ENCODE results near the gene GABBR2.

GRCh38 chr9:98374385-98375051 lies 334.2 kb downstream of the GABBR2 start:
- TF ChIP-seq, protein P1, sequence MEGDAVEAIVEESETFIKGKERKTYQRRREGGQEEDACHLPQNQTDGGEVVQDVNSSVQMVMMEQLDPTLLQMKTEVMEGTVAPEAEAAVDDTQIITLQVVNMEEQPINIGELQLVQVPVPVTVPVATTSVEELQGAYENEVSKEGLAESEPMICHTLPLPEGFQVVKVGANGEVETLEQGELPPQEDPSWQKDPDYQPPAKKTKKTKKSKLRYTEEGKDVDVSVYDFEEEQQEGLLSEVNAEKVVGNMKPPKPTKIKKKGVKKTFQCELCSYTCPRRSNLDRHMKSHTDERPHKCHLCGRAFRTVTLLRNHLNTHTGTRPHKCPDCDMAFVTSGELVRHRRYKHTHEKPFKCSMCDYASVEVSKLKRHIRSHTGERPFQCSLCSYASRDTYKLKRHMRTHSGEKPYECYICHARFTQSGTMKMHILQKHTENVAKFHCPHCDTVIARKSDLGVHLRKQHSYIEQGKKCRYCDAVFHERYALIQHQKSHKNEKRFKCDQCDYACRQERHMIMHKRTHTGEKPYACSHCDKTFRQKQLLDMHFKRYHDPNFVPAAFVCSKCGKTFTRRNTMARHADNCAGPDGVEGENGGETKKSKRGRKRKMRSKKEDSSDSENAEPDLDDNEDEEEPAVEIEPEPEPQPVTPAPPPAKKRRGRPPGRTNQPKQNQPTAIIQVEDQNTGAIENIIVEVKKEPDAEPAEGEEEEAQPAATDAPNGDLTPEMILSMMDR (conservative IDR thresholded peaks at IDR 0.05; ENCODE audit: low read depth in 2 of 2): no peak
- TF ChIP-seq POLR2AphosphoS5 (IDR thresholded peaks at IDR 0.05; ENCODE audit: low read depth): no peak
- TF ChIP-seq EZH2phosphoT487 (IDR thresholded peaks at IDR 0.05; ENCODE audit: unreplicated experiment): no peak
- no peak for TF ChIP-seq EZH2 (IDR thresholded peaks at IDR 0.05; ENCODE audit: low read depth, unreplicated experiment)
- no peak for TF ChIP-seq NANOG (IDR thresholded peaks at IDR 0.05; ENCODE audit: borderline replicate concordance)
- TF ChIP-seq STAT1 (IDR thresholded peaks at IDR 0.05; ENCODE audit: unreplicated experiment): no peak
- no peak for TF ChIP-seq JUNB (IDR thresholded peaks at IDR 0.05; ENCODE audit: unreplicated experiment)
- TF ChIP-seq, protein P2, sequence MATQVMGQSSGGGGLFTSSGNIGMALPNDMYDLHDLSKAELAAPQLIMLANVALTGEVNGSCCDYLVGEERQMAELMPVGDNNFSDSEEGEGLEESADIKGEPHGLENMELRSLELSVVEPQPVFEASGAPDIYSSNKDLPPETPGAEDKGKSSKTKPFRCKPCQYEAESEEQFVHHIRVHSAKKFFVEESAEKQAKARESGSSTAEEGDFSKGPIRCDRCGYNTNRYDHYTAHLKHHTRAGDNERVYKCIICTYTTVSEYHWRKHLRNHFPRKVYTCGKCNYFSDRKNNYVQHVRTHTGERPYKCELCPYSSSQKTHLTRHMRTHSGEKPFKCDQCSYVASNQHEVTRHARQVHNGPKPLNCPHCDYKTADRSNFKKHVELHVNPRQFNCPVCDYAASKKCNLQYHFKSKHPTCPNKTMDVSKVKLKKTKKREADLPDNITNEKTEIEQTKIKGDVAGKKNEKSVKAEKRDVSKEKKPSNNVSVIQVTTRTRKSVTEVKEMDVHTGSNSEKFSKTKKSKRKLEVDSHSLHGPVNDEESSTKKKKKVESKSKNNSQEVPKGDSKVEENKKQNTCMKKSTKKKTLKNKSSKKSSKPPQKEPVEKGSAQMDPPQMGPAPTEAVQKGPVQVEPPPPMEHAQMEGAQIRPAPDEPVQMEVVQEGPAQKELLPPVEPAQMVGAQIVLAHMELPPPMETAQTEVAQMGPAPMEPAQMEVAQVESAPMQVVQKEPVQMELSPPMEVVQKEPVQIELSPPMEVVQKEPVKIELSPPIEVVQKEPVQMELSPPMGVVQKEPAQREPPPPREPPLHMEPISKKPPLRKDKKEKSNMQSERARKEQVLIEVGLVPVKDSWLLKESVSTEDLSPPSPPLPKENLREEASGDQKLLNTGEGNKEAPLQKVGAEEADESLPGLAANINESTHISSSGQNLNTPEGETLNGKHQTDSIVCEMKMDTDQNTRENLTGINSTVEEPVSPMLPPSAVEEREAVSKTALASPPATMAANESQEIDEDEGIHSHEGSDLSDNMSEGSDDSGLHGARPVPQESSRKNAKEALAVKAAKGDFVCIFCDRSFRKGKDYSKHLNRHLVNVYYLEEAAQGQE (IDR thresholded peaks at IDR 0.05; ENCODE audit: unreplicated experiment): no peak
- TF ChIP-seq, protein P3, sequence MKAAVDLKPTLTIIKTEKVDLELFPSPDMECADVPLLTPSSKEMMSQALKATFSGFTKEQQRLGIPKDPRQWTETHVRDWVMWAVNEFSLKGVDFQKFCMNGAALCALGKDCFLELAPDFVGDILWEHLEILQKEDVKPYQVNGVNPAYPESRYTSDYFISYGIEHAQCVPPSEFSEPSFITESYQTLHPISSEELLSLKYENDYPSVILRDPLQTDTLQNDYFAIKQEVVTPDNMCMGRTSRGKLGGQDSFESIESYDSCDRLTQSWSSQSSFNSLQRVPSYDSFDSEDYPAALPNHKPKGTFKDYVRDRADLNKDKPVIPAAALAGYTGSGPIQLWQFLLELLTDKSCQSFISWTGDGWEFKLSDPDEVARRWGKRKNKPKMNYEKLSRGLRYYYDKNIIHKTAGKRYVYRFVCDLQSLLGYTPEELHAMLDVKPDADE (IDR thresholded peaks at IDR 0.05): no peak
- TF ChIP-seq CREB1 (CRISPR knock-in tag; IDR thresholded peaks at IDR 0.05; ENCODE audit: low read depth): no peak
- no peak for TF ChIP-seq ZNF331 (CRISPR knock-in tag; IDR thresholded peaks at IDR 0.05; ENCODE audit: low read depth)
- no peak for TF ChIP-seq ZNF114 (CRISPR knock-in tag; IDR thresholded peaks at IDR 0.05)

Measured in GM23338 (cell line).